DOHH2 (cell line): ENCODE measurements around the gene EYA4.

Experiments
- H3F3A ChIP-seq: fragments of 200-600 bp; sonication (generic), shearing (Covaris generic); 2 replicates; pipeline ENCODE4 v1.6.0; 2016; ENCODE audit warnings: antibody characterized with exemption, mild to moderate bottlenecking; ENCODE audit not compliant: control insufficient read depth, insufficient read depth
- H3K27ac ChIP-seq: fragments of 200-600 bp; sonication (generic); 2 replicates; pipeline ENCODE4 v1.5.1; 2014; ENCODE audit warnings: low read depth, mild to moderate bottlenecking, low read length, moderate library complexity
- H3K27me3 ChIP-seq: fragments of 200-600 bp; sonication (generic); 2 replicates; pipeline ENCODE4 v1.6.1; 2014; ENCODE audit warnings: mild to moderate bottlenecking, low read length, mixed read lengths; ENCODE audit not compliant: control insufficient read depth
- H3K36me3 ChIP-seq: fragments of 200-600 bp; sonication (generic); 2 replicates; pipeline ENCODE4 v1.6.1; 2014; ENCODE audit warnings: mild to moderate bottlenecking, low read length, moderate library complexity, mixed read lengths; ENCODE audit not compliant: control insufficient read depth
- H3K4me1 ChIP-seq: fragments of 200-600 bp; sonication (generic); 2 replicates; pipeline ENCODE4 v1.6.1; 2014; ENCODE audit warnings: mild to moderate bottlenecking, low read length, mixed read lengths; ENCODE audit not compliant: control insufficient read depth
- H3K4me2 ChIP-seq: fragments of 200-600 bp; sonication (generic); 2 replicates; pipeline ENCODE4 v1.6.0; 2014; ENCODE audit warnings: mild to moderate bottlenecking, low read length, moderate library complexity
- H3K4me3 ChIP-seq: fragments of 200-600 bp; sonication (generic); 2 replicates; pipeline ENCODE4 v1.5.1; 2014; ENCODE audit warnings: mild to moderate bottlenecking, low read length, mixed read lengths
- H3K79me2 ChIP-seq: fragments of 200-600 bp; sonication (generic); 2 replicates; pipeline ENCODE4 v1.6.1; 2014; ENCODE audit warnings: mild to moderate bottlenecking, low read length, mixed read lengths; ENCODE audit not compliant: control insufficient read depth
- H3K9me2 ChIP-seq: fragments of 200-600 bp; sonication (generic); replicated peaks from 2 replicates; pipeline ENCODE4 v1.6.1; 2014; ENCODE audit warnings: mild to moderate bottlenecking, low read length, mixed read lengths; ENCODE audit not compliant: control insufficient read depth
- H3K9me3 ChIP-seq: fragments of 200-600 bp; sonication (generic); 2 replicates; pipeline ENCODE4 v1.6.1; 2014; ENCODE audit warnings: antibody characterized with exemption, low read length, mixed read lengths; ENCODE audit not compliant: control insufficient read depth, insufficient read depth
- H4K20me1 ChIP-seq: fragments of 200-600 bp; sonication (generic); 2 replicates; pipeline ENCODE4 v1.6.0; 2014; ENCODE audit warnings: low read depth, mild to moderate bottlenecking, antibody characterized with exemption, low read length, moderate library complexity; ENCODE audit not compliant: control insufficient read depth, insufficient read depth
- EZH2phosphoT487 ChIP-seq: fragments of 200-600 bp; sonication (generic); IDR thresholded peaks from 2 replicates; pipeline ENCODE4 v1.6.1; 2017; ENCODE audit warnings: borderline replicate concordance, mild to moderate bottlenecking, antibody characterized with exemption, low read length, moderate library complexity, mixed read lengths
- TF ChIP-seq, protein P1 (sequence below): fragments of 200-600 bp; sonication (generic); IDR thresholded peaks from one replicate; pipeline ENCODE4 v1.5.1; 2014; ENCODE audit warnings: antibody characterized with exemption, mild to moderate bottlenecking, low read depth, low read length; ENCODE audit not compliant: poor library complexity, severe bottlenecking

The EYA4 gene

DNA sequence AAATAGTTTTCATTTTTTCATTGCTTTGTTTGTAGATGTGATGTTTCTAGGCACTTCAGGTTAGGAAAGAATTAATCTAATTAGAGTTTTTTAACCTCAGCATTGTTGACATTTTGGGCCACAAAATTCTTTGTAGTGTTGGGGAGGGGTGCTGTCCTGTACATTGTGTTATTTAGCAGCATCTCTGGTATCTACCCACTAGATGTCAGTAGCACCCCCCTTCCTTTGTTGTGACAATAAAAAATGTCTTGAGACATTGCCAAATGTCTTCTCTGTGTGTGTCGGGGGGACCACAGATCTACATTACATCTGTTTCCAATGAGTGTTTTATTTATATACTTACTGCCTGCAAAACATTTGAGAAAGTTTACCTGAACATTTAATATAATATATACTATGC lies 45.6 kb downstream of the EYA4 start:
- Histone ChIP-seq H3K36me3 (no peaks in the 10 kb centered on the region), H3K27ac (no peak overlapping the region), H3K27me3 (0 out of 2 replicates have a peak, but pooled peaks cover 4% of the 10 kb centered on the region), H3K9me2 (no peaks in the 10 kb centered on the region), H3K4me2 (no peak overlapping the region), H3K4me3 (no peak overlapping the region), H3K9me3 (no peaks in the 10 kb centered on the region), H3F3A (no peaks in the 10 kb centered on the region), H4K20me1 (no peaks in the 10 kb centered on the region), H3K79me2 (no peaks in the 10 kb centered on the region), H3K4me1 (no peaks in the 10 kb centered on the region)
- TF ChIP-seq, protein P1, sequence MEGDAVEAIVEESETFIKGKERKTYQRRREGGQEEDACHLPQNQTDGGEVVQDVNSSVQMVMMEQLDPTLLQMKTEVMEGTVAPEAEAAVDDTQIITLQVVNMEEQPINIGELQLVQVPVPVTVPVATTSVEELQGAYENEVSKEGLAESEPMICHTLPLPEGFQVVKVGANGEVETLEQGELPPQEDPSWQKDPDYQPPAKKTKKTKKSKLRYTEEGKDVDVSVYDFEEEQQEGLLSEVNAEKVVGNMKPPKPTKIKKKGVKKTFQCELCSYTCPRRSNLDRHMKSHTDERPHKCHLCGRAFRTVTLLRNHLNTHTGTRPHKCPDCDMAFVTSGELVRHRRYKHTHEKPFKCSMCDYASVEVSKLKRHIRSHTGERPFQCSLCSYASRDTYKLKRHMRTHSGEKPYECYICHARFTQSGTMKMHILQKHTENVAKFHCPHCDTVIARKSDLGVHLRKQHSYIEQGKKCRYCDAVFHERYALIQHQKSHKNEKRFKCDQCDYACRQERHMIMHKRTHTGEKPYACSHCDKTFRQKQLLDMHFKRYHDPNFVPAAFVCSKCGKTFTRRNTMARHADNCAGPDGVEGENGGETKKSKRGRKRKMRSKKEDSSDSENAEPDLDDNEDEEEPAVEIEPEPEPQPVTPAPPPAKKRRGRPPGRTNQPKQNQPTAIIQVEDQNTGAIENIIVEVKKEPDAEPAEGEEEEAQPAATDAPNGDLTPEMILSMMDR, result peak; percentile 53
- no peak for TF ChIP-seq EZH2phosphoT487

DNA sequence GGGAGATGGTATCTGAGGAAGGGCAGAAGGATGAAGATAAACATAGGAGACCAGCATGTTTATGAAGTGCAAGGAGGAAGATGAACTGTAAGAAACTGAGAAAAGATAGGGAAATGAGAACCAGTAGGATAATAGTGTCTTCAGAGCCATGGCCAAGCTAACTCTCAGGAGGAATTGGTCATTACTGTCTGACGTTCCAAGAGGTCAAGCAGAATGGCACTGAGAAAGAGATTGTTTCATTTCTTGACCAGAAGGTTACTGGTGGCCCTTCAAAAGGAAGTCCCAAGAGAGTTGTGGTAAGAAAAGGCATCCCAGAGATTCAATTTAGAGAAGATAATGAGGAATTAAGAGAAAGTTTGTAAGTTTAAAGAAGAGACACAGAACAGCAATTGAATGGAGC lies 47.5 kb downstream of the EYA4 start:
- no peaks in the 10 kb centered on the region for H3K79me2 ChIP-seq
- H3K36me3 ChIP-seq, result no peaks in the 10 kb centered on the region
- no peaks in the 10 kb centered on the region for H3K9me2 ChIP-seq
- 0 out of 2 replicates have a peak, but pooled peaks cover 4% of the 10 kb centered on the region for H3K27me3 ChIP-seq
- H4K20me1 ChIP-seq, result no peaks in the 10 kb centered on the region
- no peak overlapping the region for H3K4me3 ChIP-seq
- TF ChIP-seq, protein P1, result no peak
- TF ChIP-seq EZH2phosphoT487, result no peak
- no peak overlapping the region for H3K4me2 ChIP-seq
- H3K9me3 ChIP-seq, result no peaks in the 10 kb centered on the region
- no peak overlapping the region for H3K27ac ChIP-seq
- no peaks in the 10 kb centered on the region for H3F3A ChIP-seq
- no peaks in the 10 kb centered on the region for H3K4me1 ChIP-seq

DNA sequence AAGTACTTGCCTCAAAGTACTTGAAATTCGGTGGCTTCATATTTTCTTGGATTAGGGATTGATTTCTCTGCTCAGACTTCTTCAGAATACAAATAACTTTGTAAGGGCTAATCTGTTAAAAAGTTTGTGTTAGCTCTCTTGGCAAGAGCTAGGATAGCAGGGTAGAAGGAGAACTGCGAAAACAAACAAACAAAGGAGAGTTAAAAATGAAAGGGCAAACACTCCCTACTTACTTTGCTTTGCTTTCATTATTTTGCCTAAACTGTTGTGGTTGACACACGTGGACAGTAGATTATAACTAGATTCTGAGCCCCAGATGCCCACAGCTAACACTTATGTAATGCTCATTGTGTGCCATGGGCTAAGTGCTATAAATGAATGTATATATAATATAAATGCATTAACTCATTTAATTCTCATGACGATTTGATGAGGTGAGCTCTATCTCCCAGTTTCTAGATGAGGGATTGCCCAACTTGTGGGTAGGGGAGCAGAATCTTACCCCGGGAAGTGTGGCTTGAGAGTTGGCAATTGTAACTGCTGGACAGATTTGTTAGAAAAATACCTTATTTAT lies 48.7 kb downstream of the EYA4 start:
- Histone ChIP-seq H3K4me2 (no peak overlapping the region), H3K4me3 (no peak overlapping the region), H3K27ac (no peak overlapping the region), H3K9me2 (no peaks in the 10 kb centered on the region), H4K20me1 (no peaks in the 10 kb centered on the region), H3K9me3 (no peaks in the 10 kb centered on the region), H3K27me3 (0 out of 2 replicates have a peak, but pooled peaks cover 4% of the 10 kb centered on the region), H3K4me1 (no peaks in the 10 kb centered on the region), H3F3A (no peaks in the 10 kb centered on the region), H3K79me2 (no peaks in the 10 kb centered on the region), H3K36me3 (no peaks in the 10 kb centered on the region)
- no peak for TF ChIP-seq EZH2phosphoT487
- TF ChIP-seq, protein P1, result no peak
